K562 (cell line): ENCODE data around the gene DYRK2. TPM values are rescaled to one million over a fixed set of nuclear protein-coding genes. Genes with fewer than 3 reads are reported as not detected.

ENCODE experiments used
- ATAC-seq: fragments of 200-7000 bp; cut with Tn5 transposase; 3 replicates; pipeline ENCODE4 v1.9.1; 2020; ENCODE audit warnings: moderate library complexity
- BruUV-seq: library from RNA; stranded (reverse); fragments of 400-500 nt; replicated peaks from 2 replicates; lab custom pipeline; 2021; lab: Mats Ljungman, UMichigan
- CTCF ChIA-PET: fragments of 300-600 bp; formaldehyde crosslinking; extraction: SDS; loops from one replicate; lab custom pipeline; 2021; ENCODE audit warnings: low intra/inter-chr PET ratio; lab: Yijun Ruan, JAX
- POLR2A ChIA-PET: fragments of 300-600, 350-650 bp; sonication (Branson Sonifier 250); formaldehyde crosslinking; extraction: SDS; loops from one replicate; lab custom pipeline; 2021; ENCODE audit warnings: antibody characterized with exemption, inconsistent platforms; lab: Yijun Ruan, JAX
- DNase-seq, 4 experiments: peaks; one replicate each; pipeline versions ENCODE4 v3.0.0 to v3.0.0-alpha.2; 2011 to 2018; ENCODE audit warnings: low spot score in 3 of 4, mixed read lengths in 3 of 4; ENCODE audit errors: extremely low read depth in 1 of 4
- FAIRE-seq: peaks from 2 replicates; lab custom pipeline; 2011; peaks lifted over from hg19 to GRCh38; lab: Jason Lieb, UNC
- H2AFZ ChIP-seq: 2 replicates; pipeline ENCODE4 v1.6.0; 2011; ENCODE audit warnings: low read depth, low read length, control low read depth, inconsistent platforms
- H3K27ac ChIP-seq: fragments of 200-600 bp; 3 replicates; pipeline ENCODE4 v1.8.0; 2011; ENCODE audit warnings: low read depth, mild to moderate bottlenecking, control low read depth, inconsistent platforms, low read length, moderate library complexity, mixed read lengths; ENCODE audit errors: extremely low read depth
- H3K27me3 ChIP-seq, 2 experiments: fragments of 300-600 bp in 1 of 2; 2 replicates in 1 of 2; 3 replicates in 1 of 2; pipeline versions ENCODE4 v1.6.0 to v1.8.0; 2011; ENCODE audit warnings: inconsistent platforms in 2 of 2, low read length in 2 of 2, mild to moderate bottlenecking in 1 of 2, mixed read lengths in 1 of 2, moderate library complexity in 1 of 2; ENCODE audit not compliant: control insufficient read depth in 2 of 2, insufficient read depth in 2 of 2
- H3K36me3 ChIP-seq: fragments of 300-600 bp; 3 replicates; pipeline ENCODE4 v1.8.0; 2011; ENCODE audit warnings: mild to moderate bottlenecking, low read length, inconsistent platforms; ENCODE audit not compliant: control insufficient read depth, insufficient read depth
- H3K4me1 ChIP-seq, 2 experiments: fragments of 200-600 bp in 1 of 2; replicated peaks in 1 of 2; 2 replicates in 1 of 2; 3 replicates in 1 of 2; pipeline versions ENCODE4 v1.5.1 to v1.8.0; 2011; ENCODE audit warnings: inconsistent platforms in 2 of 2, low read length in 2 of 2, mild to moderate bottlenecking in 1 of 2, mixed read lengths in 1 of 2, moderate library complexity in 1 of 2; ENCODE audit not compliant: control insufficient read depth in 2 of 2, insufficient read depth in 2 of 2
- H3K4me2 ChIP-seq: 2 replicates; pipeline ENCODE4 v1.6.1; 2011; ENCODE audit warnings: low read length, control low read depth, inconsistent platforms, mixed read lengths; ENCODE audit not compliant: insufficient read depth
- H3K4me3 ChIP-seq: fragments of 200-600 bp; sonication (generic), shearing (Covaris generic); 2 replicates; pipeline ENCODE4 v1.5.1; 2016; ENCODE audit warnings: control low read depth, inconsistent platforms
- H3K79me2 ChIP-seq: fragments of 200-600 bp; 3 replicates; pipeline ENCODE4 v1.8.0; 2011; ENCODE audit warnings: low read length, inconsistent platforms; ENCODE audit not compliant: control insufficient read depth, insufficient read depth
- H3K9ac ChIP-seq, 2 experiments: 2 replicates each; pipeline versions ENCODE4 v1.6.0 to v1.6.1; 2011; ENCODE audit warnings: low read depth in 2 of 2, low read length in 2 of 2, control low read depth in 1 of 2, inconsistent platforms in 1 of 2, mild to moderate bottlenecking in 1 of 2, mixed read lengths in 1 of 2; ENCODE audit not compliant: insufficient read depth in 1 of 2
- H3K9me1 ChIP-seq: one replicate; pipeline ENCODE4 v1.6.0; 2011; ENCODE audit warnings: inconsistent platforms, mild to moderate bottlenecking, low read length, moderate library complexity; ENCODE audit not compliant: control insufficient read depth, insufficient read depth
- H3K9me3 ChIP-seq: replicated peaks from 2 replicates; pipeline ENCODE4 v1.5.1; 2011; ENCODE audit warnings: low read depth, low read length, inconsistent platforms; ENCODE audit not compliant: control insufficient read depth, insufficient read depth
- H4K20me1 ChIP-seq: replicated peaks from 2 replicates; pipeline ENCODE4 v1.6.1; 2011; ENCODE audit warnings: low read length, inconsistent platforms, mixed read lengths; ENCODE audit not compliant: control insufficient read depth, insufficient read depth
- NONO ChIP-seq, 2 experiments: fragments of 200-400 bp in 1 of 2; fragments of 450-650 bp in 1 of 2; formaldehyde crosslinking in 1 of 2; IDR thresholded peaks; 2 replicates each; pipeline ENCODE4 v1.6.1; 2017; ENCODE audit warnings: low read depth in 2 of 2, mild to moderate bottlenecking in 2 of 2, moderate library complexity in 2 of 2, low read length in 1 of 2
- NUFIP1 ChIP-seq: fragments of 450-650 bp; IDR thresholded peaks from 2 replicates; pipeline ENCODE4 v1.6.1; 2018; ENCODE audit not compliant: partially characterized antibody
- SMAD3 ChIP-seq: fragments of 450-650 bp; formaldehyde crosslinking; conservative IDR thresholded peaks from 2 replicates; pipeline ENCODE4 v1.4.0; 2020; ENCODE audit warnings: mild to moderate bottlenecking
- ZNF274 ChIP-seq: IDR thresholded peaks from 2 replicates; pipeline ENCODE4 v1.6.1; 2011; ENCODE audit warnings: low read depth, mild to moderate bottlenecking, low read length, moderate library complexity, borderline replicate concordance
- WGBS: fragments of 100-300 bp; shearing (Covaris generic); methylation state at CpG from one replicate; pipeline ENCODE4 v1.1.6; 2016; ENCODE audit warnings: low coverage, mixed read lengths; ENCODE audit not compliant: insufficient coverage; ENCODE audit errors: missing lambda C conversion rate; 5-methylcytosine and 5-hydroxymethylcytosine counted together
- in situ Hi-C: fragments of 300-500 bp; cut with MboI; formaldehyde crosslinking; loops from 4 replicates; pipeline ENCODE4 v1.15.0; 2018; ENCODE audit warnings: inconsistent platforms, mixed read lengths
- intact Hi-C: fragments of 100-400 bp; cut with micrococcal nuclease; formaldehyde crosslinking; loops from 2 replicates; pipeline ENCODE4 v1.14.2; 2022
- polyA plus RNA-seq, 8 experiments: library from polyadenylated mRNA; depleted of rRNA in 4 of 8; stranded (reverse) in 5 of 8; unstranded in 3 of 8; fragments of >200 nt; fragmentation: Nextera tagmentation in 2 of 8; fragmentation: Illumina TruSeq in 1 of 8; extraction: Ambion mirVana in 2 of 8; extraction: Trizol in 1 of 8; gene quantifications; 2 replicates each; pipeline versions ENCODE4 v1.2.1 to v1.2.3, GENCODE V29; 2011 to 2014; ENCODE audit warnings: inconsistent platforms in 1 of 8, missing spikeins in 1 of 8
- total RNA-seq, 7 experiments: library from RNA; depleted of rRNA in 6 of 7; stranded (reverse); fragments of >200 nt in 6 of 7; fragmentation: Illumina TruSeq in 2 of 7; extraction: Trizol in 2 of 7; gene quantifications; 2 replicates each; pipeline versions ENCODE4 v1.2.1 to v1.2.3, GENCODE V29; 2011 to 2021; ENCODE audit warnings: low replicate concordance in 1 of 7
- TF ChIP-seq, protein P1 (sequence below): IDR thresholded peaks from 2 replicates; pipeline ENCODE4 v1.6.1; 2014; ENCODE audit warnings: antibody characterized with exemption

The DYRK2 gene
- total and polyA plus RNA-seq, 9 of the 15 experiments (the other 6 are each of a cell fraction or from before 2014, with no cell fraction given): 1.7 to 15.4 (median 8.4) TPM

DNA sequence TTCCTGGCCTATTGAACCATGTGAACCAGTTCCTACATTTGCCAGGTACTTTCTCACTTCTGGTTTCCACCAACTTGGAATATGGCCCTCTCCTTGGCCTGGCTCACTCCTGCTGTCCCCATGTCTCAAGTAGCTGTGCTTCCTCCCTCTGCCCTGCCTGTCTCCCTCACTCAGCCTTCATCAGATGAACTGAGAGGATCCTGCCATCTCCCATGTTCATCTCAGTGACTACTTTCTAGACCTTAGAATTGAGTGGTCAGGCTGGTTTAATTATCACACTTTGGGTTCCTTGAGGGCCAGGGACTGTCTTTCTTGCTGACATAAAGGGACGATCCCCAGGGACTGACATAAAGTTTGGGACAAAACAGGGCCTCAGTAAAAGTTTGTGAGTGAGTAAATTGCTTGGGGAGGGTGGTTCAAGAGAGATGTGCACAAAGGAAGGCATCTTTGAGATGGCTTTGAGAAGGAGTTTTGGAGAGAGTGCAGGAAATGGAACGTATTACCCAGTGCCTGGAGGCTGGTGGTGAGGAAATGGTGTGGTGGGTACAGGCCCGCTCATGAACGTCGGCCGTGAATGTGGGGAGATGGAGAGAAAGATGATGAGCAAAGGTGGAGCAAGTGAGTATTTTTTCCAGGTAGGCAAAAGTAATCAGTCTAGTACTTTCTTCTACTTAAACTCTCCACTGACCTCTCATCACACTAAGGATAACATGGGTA, 20.8 kb downstream of the DYRK2 start:
- WGBS: 4% methylated on average over 6 of the region's 6 CpGs
- TF ChIP-seq, protein P1, sequence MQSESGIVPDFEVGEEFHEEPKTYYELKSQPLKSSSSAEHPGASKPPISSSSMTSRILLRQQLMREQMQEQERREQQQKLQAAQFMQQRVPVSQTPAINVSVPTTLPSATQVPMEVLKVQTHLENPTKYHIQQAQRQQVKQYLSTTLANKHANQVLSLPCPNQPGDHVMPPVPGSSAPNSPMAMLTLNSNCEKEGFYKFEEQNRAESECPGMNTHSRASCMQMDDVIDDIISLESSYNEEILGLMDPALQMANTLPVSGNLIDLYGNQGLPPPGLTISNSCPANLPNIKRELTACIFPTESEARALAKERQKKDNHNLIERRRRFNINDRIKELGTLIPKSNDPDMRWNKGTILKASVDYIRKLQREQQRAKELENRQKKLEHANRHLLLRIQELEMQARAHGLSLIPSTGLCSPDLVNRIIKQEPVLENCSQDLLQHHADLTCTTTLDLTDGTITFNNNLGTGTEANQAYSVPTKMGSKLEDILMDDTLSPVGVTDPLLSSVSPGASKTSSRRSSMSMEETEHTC: no peak
- no peak for TF ChIP-seq NUFIP1
- TF ChIP-seq SMAD3 (CRISPR knock-in tag): no peak
- TF ChIP-seq ZNF274: no peak
- no peak for TF ChIP-seq NONO (IDR thresholded peaks at IDR 0.05; ENCODE audit: low read depth in 2 of 2, low read length in 1 of 2)
- H3K79me2 ChIP-seq: no peaks in the 10 kb centered on the region
- no peak for FAIRE-seq
- H3K9ac ChIP-seq: no peak overlapping the region
- no peak overlapping the region for H3K4me2 ChIP-seq
- no peaks in the 10 kb centered on the region for H3K36me3 ChIP-seq
- no peak overlapping the region for H2AFZ ChIP-seq
- H4K20me1 ChIP-seq: no peaks in the 10 kb centered on the region
- intact Hi-C loops: no loop called here
- CTCF ChIA-PET: no interaction called here
- H3K27me3 ChIP-seq: no peaks in the 10 kb centered on the region
- POLR2A ChIA-PET: no interaction called here
- H3K27ac ChIP-seq: no peak overlapping the region
- no peaks in the 10 kb centered on the region for H3K9me1 ChIP-seq
- no peak overlapping the region for H3K4me3 ChIP-seq
- no peak for DNase-seq
- H3K9me3 ChIP-seq: no peaks in the 10 kb centered on the region
- no peaks in the 10 kb centered on the region for H3K4me1 ChIP-seq
- no peak for ATAC-seq
- in situ Hi-C loops: no loop called here
- BruUV-seq: no TSS peak
